Skeletal muscle tissue (tissue), 4 donors: Measurements from ENCODE around the gene CCDC190. TPM values are rescaled to one million over a fixed set of nuclear protein-coding genes. Genes with fewer than 3 reads are reported as not detected.

Experiments used
- H3K27ac ChIP-seq: one replicate; pipeline ENCODE4 v1.7.0; 2013; ENCODE audit warnings: mild to moderate bottlenecking, low read depth, low read length, inconsistent platforms
- H3K27me3 ChIP-seq, 3 donors: one replicate each; pipeline ENCODE4 v1.7.0; 2013; ENCODE audit warnings: low read length in 3 of 3; ENCODE audit not compliant: control insufficient read depth in 3 of 3, insufficient read depth in 3 of 3
- H3K36me3 ChIP-seq, 3 donors: one replicate each; pipeline ENCODE4 v1.7.0; 2013; ENCODE audit warnings: low read length in 3 of 3; ENCODE audit not compliant: control insufficient read depth in 3 of 3, insufficient read depth in 3 of 3
- H3K4me1 ChIP-seq, 3 donors: one replicate each; pipeline ENCODE4 v1.7.0; 2013; ENCODE audit warnings: low read length in 3 of 3, mild to moderate bottlenecking in 3 of 3; ENCODE audit not compliant: control insufficient read depth in 3 of 3, insufficient read depth in 3 of 3
- H3K4me3 ChIP-seq, 3 donors: one replicate each; pipeline ENCODE4 v1.7.0; 2013; ENCODE audit warnings: low read length in 3 of 3
- H3K9ac ChIP-seq, 3 donors: one replicate each; pipeline ENCODE4 v1.7.0; 2013; ENCODE audit warnings: low read length in 3 of 3, mild to moderate bottlenecking in 3 of 3, moderate library complexity in 2 of 3, low read depth in 1 of 3
- H3K9me3 ChIP-seq, 3 donors: one replicate each; pipeline ENCODE4 v1.7.0; 2013; ENCODE audit warnings: low read length in 3 of 3; ENCODE audit not compliant: control insufficient read depth in 3 of 3
- total RNA-seq: library from RNA; depleted of rRNA; stranded (reverse); fragments of >200 nt; gene quantifications from one replicate; pipeline ENCODE4 v1.2.3, GENCODE V29; 2014
- donor health status: Osteomylitis.

Gene CCDC190
- 3.1 TPM for total RNA-seq

GRCh38 chr1:162861101-162861500 is at the start of gene CCDC190:
Gene CCDC190 (minus strand): TSS chr1:162861175. CDS start chr1:162859646, 1,529 bp downstream.
- Histone ChIP-seq H3K4me1 (peaks cover 0 to 16% (median 3%) of the 10 kb centered on the region in 3 donors), H3K4me3 (no peak within 1 kb of the TSS), H3K9me3 (no peaks in the 10 kb centered on the region), H3K27me3 (no peaks in the 10 kb centered on the region), H3K27ac (peak within 1 kb of the TSS; percentile 13), H3K9ac (no peak within 1 kb of the TSS), H3K36me3 (no peaks in the 10 kb centered on the region)

GRCh38 chr1:162910161-162910560 is 49.2 kb upstream of the CCDC190 start:
- Histone ChIP-seq H3K27me3 (no peaks in the 10 kb centered on the region), H3K27ac (no peak overlapping the region), H3K9ac (no peak overlapping the region), H3K4me1 (peaks cover 4 to 12% (median 5%) of the 10 kb centered on the region in 3 donors), H3K9me3 (no peaks in the 10 kb centered on the region), H3K4me3 (no peak overlapping the region), H3K36me3 (no peaks in the 10 kb centered on the region)

GRCh38 chr1:162908780-162909179 is 47.8 kb upstream of the CCDC190 start:
- H3K27me3 ChIP-seq: no peaks in the 10 kb centered on the region
- H3K9ac ChIP-seq: no peak overlapping the region
- H3K4me3 ChIP-seq: no peak overlapping the region
- H3K4me1 ChIP-seq: peaks cover 11 to 26% (median 18%) of the 10 kb centered on the region in 3 donors
- H3K36me3 ChIP-seq: no peaks in the 10 kb centered on the region
- no peak overlapping the region for H3K27ac ChIP-seq
- no peaks in the 10 kb centered on the region for H3K9me3 ChIP-seq

GRCh38 chr1:162908236-162908635 is 47.3 kb upstream of the CCDC190 start:
- H3K9ac ChIP-seq: no peak overlapping the region
- no peak overlapping the region for H3K27ac ChIP-seq
- peaks cover 15 to 29% (median 21%) of the 10 kb centered on the region in 3 donors for H3K4me1 ChIP-seq
- H3K9me3 ChIP-seq: no peaks in the 10 kb centered on the region
- no peak overlapping the region for H3K4me3 ChIP-seq
- no peaks in the 10 kb centered on the region for H3K27me3 ChIP-seq
- H3K36me3 ChIP-seq: no peaks in the 10 kb centered on the region

GRCh38 chr1:162906485-162906884 is 45.5 kb upstream of the CCDC190 start:
- peaks cover 16 to 35% (median 22%) of the 10 kb centered on the region in 3 donors for H3K4me1 ChIP-seq
- H3K27ac ChIP-seq: no peak overlapping the region
- no peak overlapping the region for H3K4me3 ChIP-seq
- no peaks in the 10 kb centered on the region for H3K27me3 ChIP-seq
- H3K9me3 ChIP-seq: no peaks in the 10 kb centered on the region
- H3K9ac ChIP-seq: no peak overlapping the region
- H3K36me3 ChIP-seq: no peaks in the 10 kb centered on the region

GRCh38 chr1:162905174-162906158 is 44.5 kb upstream of the CCDC190 start:
- Histone ChIP-seq H3K27me3 (no peaks in the 10 kb centered on the region), H3K9me3 (no peaks in the 10 kb centered on the region), H3K4me1 (peaks cover 16 to 42% (median 22%) of the 10 kb centered on the region in 3 donors), H3K36me3 (no peaks in the 10 kb centered on the region), H3K27ac (peak overlapping the region; percentile 80), H3K9ac (peak overlapping the region in 1 of 3 donors; percentile 16), H3K4me3 (peak overlapping the region in 1 of 3 donors; percentile 11)

GRCh38 chr1:162904579-162904978 is 43.6 kb upstream of the CCDC190 start:
- Histone ChIP-seq H3K36me3 (no peaks in the 10 kb centered on the region), H3K4me1 (peaks cover 18 to 44% (median 22%) of the 10 kb centered on the region in 3 donors), H3K9ac (peak overlapping the region in 1 of 3 donors; percentile 7), H3K4me3 (peak overlapping the region in 1 of 3 donors; percentile 11), H3K27me3 (no peaks in the 10 kb centered on the region), H3K9me3 (no peaks in the 10 kb centered on the region), H3K27ac (peak overlapping the region; percentile 80)

- H3K27ac ChIP-seq: peak overlapping the region; percentile 80
- no peaks in the 10 kb centered on the region for H3K9me3 ChIP-seq
- peaks cover 21 to 47% (median 24%) of the 10 kb centered on the region in 3 donors for H3K4me1 ChIP-seq
- peak overlapping the region in 1 of 3 donors; percentile 17 for H3K4me3 ChIP-seq
- no peak overlapping the region for H3K9ac ChIP-seq
- H3K27me3 ChIP-seq: no peaks in the 10 kb centered on the region
- H3K36me3 ChIP-seq: no peaks in the 10 kb centered on the region
These were observed 43.0 kb upstream of the CCDC190 start for GRCh38 chr1:162904023-162904422.

GRCh38 chr1:162903246-162903645 is 42.3 kb upstream of the CCDC190 start:
- Histone ChIP-seq H3K9me3 (no peaks in the 10 kb centered on the region), H3K27me3 (no peaks in the 10 kb centered on the region), H3K9ac (no peak overlapping the region), H3K4me1 (peaks cover 26 to 43% (median 28%) of the 10 kb centered on the region in 3 donors), H3K27ac (peak overlapping the region; percentile 80), H3K4me3 (no peak overlapping the region), H3K36me3 (no peaks in the 10 kb centered on the region)

- Histone ChIP-seq H3K4me1 (peaks cover 26 to 51% (median 32%) of the 10 kb centered on the region in 3 donors), H3K9ac (no peak overlapping the region), H3K4me3 (no peak overlapping the region)
These were observed 41.4 kb upstream of the CCDC190 start for GRCh38 chr1:162902416-162902815.

More at GRCh38 chr1:162902416-162902815, 41.4 kb upstream of the CCDC190 start:
- H3K27me3 ChIP-seq: no peaks in the 10 kb centered on the region
- no peaks in the 10 kb centered on the region for H3K9me3 ChIP-seq
- H3K27ac ChIP-seq: no peak overlapping the region
- H3K36me3 ChIP-seq: no peaks in the 10 kb centered on the region
